PC-9 (cell line): ENCODE results near the gene KBTBD6.

Experiments used
- EZH2 ChIP-seq: fragments of 200-600 bp; sonication (generic); IDR thresholded peaks from 2 replicates; pipeline ENCODE4 v1.8.0; 2017; ENCODE audit warnings: antibody characterized with exemption, low read depth
- TF ChIP-seq, protein P1 (sequence below): fragments of 200-600 bp; sonication (generic); conservative IDR thresholded peaks from 2 replicates; pipeline ENCODE4 v1.6.1; 2017; ENCODE audit warnings: mixed run types, antibody characterized with exemption, mild to moderate bottlenecking, moderate library complexity

DNA sequence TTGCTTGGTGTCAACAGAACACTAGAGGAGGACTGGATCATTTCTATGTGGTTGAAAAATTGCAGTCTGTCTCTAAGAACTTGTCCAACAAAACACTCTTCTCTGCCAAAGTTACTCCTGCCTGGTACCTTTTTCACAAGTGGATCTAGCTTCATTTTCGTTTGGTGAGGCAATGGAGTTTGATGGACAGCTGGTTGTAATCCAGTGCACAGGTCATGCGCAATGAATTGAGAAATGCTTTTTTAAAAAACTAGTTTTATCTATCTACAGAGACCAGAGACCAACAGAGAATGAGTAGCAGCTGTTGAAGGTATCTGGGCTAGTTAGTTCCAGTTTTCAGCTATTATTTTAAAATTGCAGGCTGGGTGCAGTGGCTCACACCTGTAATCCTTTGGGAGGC lies 12.0 kb upstream of the KBTBD6 start:
- TF ChIP-seq EZH2: no peak
- TF ChIP-seq, protein P1, sequence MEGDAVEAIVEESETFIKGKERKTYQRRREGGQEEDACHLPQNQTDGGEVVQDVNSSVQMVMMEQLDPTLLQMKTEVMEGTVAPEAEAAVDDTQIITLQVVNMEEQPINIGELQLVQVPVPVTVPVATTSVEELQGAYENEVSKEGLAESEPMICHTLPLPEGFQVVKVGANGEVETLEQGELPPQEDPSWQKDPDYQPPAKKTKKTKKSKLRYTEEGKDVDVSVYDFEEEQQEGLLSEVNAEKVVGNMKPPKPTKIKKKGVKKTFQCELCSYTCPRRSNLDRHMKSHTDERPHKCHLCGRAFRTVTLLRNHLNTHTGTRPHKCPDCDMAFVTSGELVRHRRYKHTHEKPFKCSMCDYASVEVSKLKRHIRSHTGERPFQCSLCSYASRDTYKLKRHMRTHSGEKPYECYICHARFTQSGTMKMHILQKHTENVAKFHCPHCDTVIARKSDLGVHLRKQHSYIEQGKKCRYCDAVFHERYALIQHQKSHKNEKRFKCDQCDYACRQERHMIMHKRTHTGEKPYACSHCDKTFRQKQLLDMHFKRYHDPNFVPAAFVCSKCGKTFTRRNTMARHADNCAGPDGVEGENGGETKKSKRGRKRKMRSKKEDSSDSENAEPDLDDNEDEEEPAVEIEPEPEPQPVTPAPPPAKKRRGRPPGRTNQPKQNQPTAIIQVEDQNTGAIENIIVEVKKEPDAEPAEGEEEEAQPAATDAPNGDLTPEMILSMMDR: no peak
